K562 (cell line): Measurements from ENCODE around the gene EVI5L. TPM values are rescaled to one million over a fixed set of nuclear protein-coding genes. Genes with fewer than 3 reads are reported as not detected.
A peak's percentile ranks its signal among the peaks of the same experiment; 100 is the strongest.

Source experiments
- ATAC-seq: fragments of 200-7000 bp; cut with Tn5 transposase; 3 replicates; pipeline ENCODE4 v1.9.1; 2020; ENCODE audit warnings: moderate library complexity
- BruUV-seq: library from RNA; stranded (reverse); fragments of 400-500 nt; replicated peaks from 2 replicates; lab custom pipeline; 2021; lab: Mats Ljungman, UMichigan
- CTCF ChIA-PET: fragments of 300-600 bp; formaldehyde crosslinking; extraction: SDS; loops from one replicate; lab custom pipeline; 2021; ENCODE audit warnings: low intra/inter-chr PET ratio; lab: Yijun Ruan, JAX
- POLR2A ChIA-PET: fragments of 300-600, 350-650 bp; sonication (Branson Sonifier 250); formaldehyde crosslinking; extraction: SDS; loops from one replicate; lab custom pipeline; 2021; ENCODE audit warnings: antibody characterized with exemption, inconsistent platforms; lab: Yijun Ruan, JAX
- DNase-seq, 4 experiments: peaks; one replicate each; pipeline versions ENCODE4 v3.0.0 to v3.0.0-alpha.2; 2011 to 2018; ENCODE audit warnings: low spot score in 3 of 4, mixed read lengths in 3 of 4; ENCODE audit errors: extremely low read depth in 1 of 4
- FAIRE-seq: peaks from 2 replicates; lab custom pipeline; 2011; peaks lifted over from hg19 to GRCh38; lab: Jason Lieb, UNC
- H2AFZ ChIP-seq: 2 replicates; pipeline ENCODE4 v1.6.0; 2011; ENCODE audit warnings: low read depth, low read length, control low read depth, inconsistent platforms
- H3K27ac ChIP-seq: fragments of 200-600 bp; 3 replicates; pipeline ENCODE4 v1.8.0; 2011; ENCODE audit warnings: low read depth, mild to moderate bottlenecking, control low read depth, inconsistent platforms, low read length, moderate library complexity, mixed read lengths; ENCODE audit errors: extremely low read depth
- H3K27me3 ChIP-seq, 2 experiments: fragments of 300-600 bp in 1 of 2; 2 replicates in 1 of 2; 3 replicates in 1 of 2; pipeline versions ENCODE4 v1.6.0 to v1.8.0; 2011; ENCODE audit warnings: inconsistent platforms in 2 of 2, low read length in 2 of 2, mild to moderate bottlenecking in 1 of 2, mixed read lengths in 1 of 2, moderate library complexity in 1 of 2; ENCODE audit not compliant: control insufficient read depth in 2 of 2, insufficient read depth in 2 of 2
- H3K36me3 ChIP-seq: fragments of 300-600 bp; 3 replicates; pipeline ENCODE4 v1.8.0; 2011; ENCODE audit warnings: mild to moderate bottlenecking, low read length, inconsistent platforms; ENCODE audit not compliant: control insufficient read depth, insufficient read depth
- H3K4me1 ChIP-seq, 2 experiments: fragments of 200-600 bp in 1 of 2; replicated peaks in 1 of 2; 2 replicates in 1 of 2; 3 replicates in 1 of 2; pipeline versions ENCODE4 v1.5.1 to v1.8.0; 2011; ENCODE audit warnings: inconsistent platforms in 2 of 2, low read length in 2 of 2, mild to moderate bottlenecking in 1 of 2, mixed read lengths in 1 of 2, moderate library complexity in 1 of 2; ENCODE audit not compliant: control insufficient read depth in 2 of 2, insufficient read depth in 2 of 2
- H3K4me2 ChIP-seq: 2 replicates; pipeline ENCODE4 v1.6.1; 2011; ENCODE audit warnings: low read length, control low read depth, inconsistent platforms, mixed read lengths; ENCODE audit not compliant: insufficient read depth
- H3K4me3 ChIP-seq: fragments of 200-600 bp; sonication (generic), shearing (Covaris generic); 2 replicates; pipeline ENCODE4 v1.5.1; 2016; ENCODE audit warnings: control low read depth, inconsistent platforms
- H3K79me2 ChIP-seq: fragments of 200-600 bp; 3 replicates; pipeline ENCODE4 v1.8.0; 2011; ENCODE audit warnings: low read length, inconsistent platforms; ENCODE audit not compliant: control insufficient read depth, insufficient read depth
- H3K9ac ChIP-seq, 2 experiments: 2 replicates each; pipeline versions ENCODE4 v1.6.0 to v1.6.1; 2011; ENCODE audit warnings: low read depth in 2 of 2, low read length in 2 of 2, control low read depth in 1 of 2, inconsistent platforms in 1 of 2, mild to moderate bottlenecking in 1 of 2, mixed read lengths in 1 of 2; ENCODE audit not compliant: insufficient read depth in 1 of 2
- H3K9me1 ChIP-seq: one replicate; pipeline ENCODE4 v1.6.0; 2011; ENCODE audit warnings: inconsistent platforms, mild to moderate bottlenecking, low read length, moderate library complexity; ENCODE audit not compliant: control insufficient read depth, insufficient read depth
- H3K9me3 ChIP-seq: replicated peaks from 2 replicates; pipeline ENCODE4 v1.5.1; 2011; ENCODE audit warnings: low read depth, low read length, inconsistent platforms; ENCODE audit not compliant: control insufficient read depth, insufficient read depth
- H4K20me1 ChIP-seq: replicated peaks from 2 replicates; pipeline ENCODE4 v1.6.1; 2011; ENCODE audit warnings: low read length, inconsistent platforms, mixed read lengths; ENCODE audit not compliant: control insufficient read depth, insufficient read depth
- AFF1 ChIP-seq, 2 experiments: fragments of 450-650 bp; IDR thresholded peaks; 2 replicates each; pipeline ENCODE4 v1.6.1; 2018; ENCODE audit warnings: mild to moderate bottlenecking in 2 of 2, low read depth in 1 of 2; ENCODE audit not compliant: partially characterized antibody in 2 of 2
- MXD1 ChIP-seq: fragments of 250-450 bp; sonication (Bioruptor Pico); IDR thresholded peaks from 2 replicates; pipeline ENCODE4 v1.8.0; 2021; ENCODE audit warnings: borderline replicate concordance, mild to moderate bottlenecking, moderate library complexity; ENCODE audit not compliant: poor library complexity, severe bottlenecking
- PHF21A ChIP-seq: fragments of 450-650 bp; IDR thresholded peaks from 2 replicates; pipeline ENCODE4 v1.6.1; 2017; ENCODE audit warnings: low read depth, borderline replicate concordance
- PURB ChIP-seq: sonication (generic); formaldehyde crosslinking; IDR thresholded peaks from 2 replicates; pipeline ENCODE4 v1.9.0; 2021; ENCODE audit warnings: low read depth, mild to moderate bottlenecking, missing genetic modification reagents
- SAFB2 ChIP-seq: fragments of 200-400 bp; formaldehyde crosslinking; IDR thresholded peaks from 2 replicates; pipeline ENCODE4 v1.6.1; 2018; ENCODE audit warnings: borderline replicate concordance, low read length, low read depth, moderate library complexity; ENCODE audit not compliant: severe bottlenecking
- ZNF318 ChIP-seq, 2 experiments: fragments of 450-650 bp; IDR thresholded peaks; 2 replicates each; pipeline ENCODE4 v1.6.1; 2016; ENCODE audit warnings: mild to moderate bottlenecking in 2 of 2, borderline replicate concordance in 1 of 2, low read depth in 1 of 2, moderate library complexity in 1 of 2
- WGBS: fragments of 100-300 bp; shearing (Covaris generic); methylation state at CpG from one replicate; pipeline ENCODE4 v1.1.6; 2016; ENCODE audit warnings: low coverage, mixed read lengths; ENCODE audit not compliant: insufficient coverage; ENCODE audit errors: missing lambda C conversion rate; 5-methylcytosine and 5-hydroxymethylcytosine counted together
- in situ Hi-C: fragments of 300-500 bp; cut with MboI; formaldehyde crosslinking; loops from 4 replicates; pipeline ENCODE4 v1.15.0; 2018; ENCODE audit warnings: inconsistent platforms, mixed read lengths
- intact Hi-C: fragments of 100-400 bp; cut with micrococcal nuclease; formaldehyde crosslinking; loops from 2 replicates; pipeline ENCODE4 v1.14.2; 2022
- polyA plus RNA-seq, 8 experiments: library from polyadenylated mRNA; depleted of rRNA in 4 of 8; stranded (reverse) in 5 of 8; unstranded in 3 of 8; fragments of >200 nt; fragmentation: Nextera tagmentation in 2 of 8; fragmentation: Illumina TruSeq in 1 of 8; extraction: Ambion mirVana in 2 of 8; extraction: Trizol in 1 of 8; gene quantifications; 2 replicates each; pipeline versions ENCODE4 v1.2.1 to v1.2.3, GENCODE V29; 2011 to 2014; ENCODE audit warnings: inconsistent platforms in 1 of 8, missing spikeins in 1 of 8
- total RNA-seq, 7 experiments: library from RNA; depleted of rRNA in 6 of 7; stranded (reverse); fragments of >200 nt in 6 of 7; fragmentation: Illumina TruSeq in 2 of 7; extraction: Trizol in 2 of 7; gene quantifications; 2 replicates each; pipeline versions ENCODE4 v1.2.1 to v1.2.3, GENCODE V29; 2011 to 2021; ENCODE audit warnings: low replicate concordance in 1 of 7

Gene EVI5L
- total and polyA plus RNA-seq, 9 of the 15 experiments (the other 6 are each of a cell fraction or from before 2014, with no cell fraction given): 0.69 to 1.8 (median 1.2) TPM; not detected in 2

GRCh38 chr19:7859831-7860713, 30.1 kb downstream of the EVI5L start:
- Histone ChIP-seq H4K20me1 (no peaks in the 10 kb centered on the region), H2AFZ (no peak overlapping the region), H3K27ac (no peak overlapping the region), H3K9ac (peak overlapping the region in 1 of 2 experiments; percentile 50; a peak in 1 of 4 replicates), H3K4me1 (peaks cover 17 to 90% of the 10 kb centered on the region in 2 experiments), H3K4me2 (no peak overlapping the region), H3K9me3 (no peaks in the 10 kb centered on the region), H3K4me3 (no peak overlapping the region), H3K36me3 (no peaks in the 10 kb centered on the region), H3K27me3 (no peaks in the 10 kb centered on the region), H3K9me1 (peaks cover 6% of the 10 kb centered on the region), H3K79me2 (no peaks in the 10 kb centered on the region)
- BruUV-seq: no TSS peak
- in situ Hi-C loops: no loop called here
- ChIA-PET CTCF (no interaction called here), POLR2A (interaction anchor here (2.9 kb wide), 1 partner anchor 9 kb away, joined by 14 read pairs; no protein-coding TSS in a partner anchor)
- intact Hi-C loops: no loop called here
- 65% methylated on average over 11 of the region's 22 CpGs for whole genome bisulfite sequencing
- FAIRE-seq: no peak
- no peak for ATAC-seq
- no peak for DNase-seq
- TF ChIP-seq MXD1 (no peak), SAFB2 (no peak), ZNF318 (IDR thresholded peaks at IDR 0.05; ENCODE audit: borderline replicate concordance in 1 of 2, low read depth in 1 of 2) (no peak), PURB (CRISPR knock-in tag) (no peak), AFF1 (IDR thresholded peaks at IDR 0.05; ENCODE audit: low read depth in 1 of 2, partially characterized antibody in 2 of 2) (no peak), PHF21A (no peak)
